HEK293 (cell line): ENCODE data around the gene SBF2.

ENCODE experiments used
- ZNF530 ChIP-seq: fragments of 450-650 bp; formaldehyde crosslinking; IDR thresholded peaks from 2 replicates; pipeline ENCODE4 v1.5.1; 2016; ENCODE audit warnings: low read depth, missing biosample characterization, missing genetic modification characterization
- ZNF707 ChIP-seq: fragments of 450-650 bp; formaldehyde crosslinking; IDR thresholded peaks from 2 replicates; pipeline ENCODE4 v1.5.1; 2016; ENCODE audit warnings: missing biosample characterization, missing genetic modification characterization
- ZNF776 ChIP-seq: fragments of 450-650 bp; formaldehyde crosslinking; IDR thresholded peaks from 2 replicates; pipeline ENCODE4 v1.5.0; 2017; ENCODE audit warnings: missing biosample characterization, missing genetic modification characterization, borderline replicate concordance
- TF ChIP-seq, protein P1 (sequence below): fragments of 450-650 bp; formaldehyde crosslinking; IDR thresholded peaks from 2 replicates; pipeline ENCODE4 v1.5.1; 2016; ENCODE audit warnings: missing biosample characterization, missing genetic modification characterization
- TF ChIP-seq, protein P2 (sequence below): fragments of 450-650 bp; formaldehyde crosslinking; IDR thresholded peaks from 2 replicates; pipeline ENCODE4 v1.5.1; 2016; ENCODE audit warnings: missing biosample characterization, missing genetic modification characterization
- TF ChIP-seq, protein P3 (sequence below): sonication (generic); formaldehyde crosslinking; IDR thresholded peaks from 2 replicates; pipeline ENCODE4 v1.8.1; 2022; ENCODE audit warnings: mild to moderate bottlenecking, moderate library complexity, missing genetic modification reagents

DNA sequence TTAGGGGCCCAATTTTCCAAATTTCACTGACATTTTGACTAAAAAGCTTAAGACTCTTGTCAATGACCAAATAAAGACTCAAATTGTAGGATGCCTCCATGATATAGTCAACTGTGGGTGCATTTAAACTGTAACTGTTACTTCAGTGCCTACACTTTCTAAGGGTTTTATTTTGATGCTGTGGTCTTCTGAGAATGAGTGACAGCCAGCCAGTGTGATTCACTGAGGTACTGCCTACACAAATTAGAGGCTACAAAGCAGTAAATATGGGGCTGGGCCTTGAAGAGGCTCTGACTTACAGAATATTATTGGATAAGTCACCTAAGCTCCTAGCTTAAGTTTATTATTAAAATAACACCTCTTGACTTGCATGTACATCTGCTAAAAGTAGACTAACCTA, 419.6 kb downstream of the SBF2 start:
- TF ChIP-seq ZNF707 (tag by site-specific recombination) (no peak), ZNF776 (tag by site-specific recombination) (no peak), ZNF530 (no peak)
- TF ChIP-seq, protein P1, sequence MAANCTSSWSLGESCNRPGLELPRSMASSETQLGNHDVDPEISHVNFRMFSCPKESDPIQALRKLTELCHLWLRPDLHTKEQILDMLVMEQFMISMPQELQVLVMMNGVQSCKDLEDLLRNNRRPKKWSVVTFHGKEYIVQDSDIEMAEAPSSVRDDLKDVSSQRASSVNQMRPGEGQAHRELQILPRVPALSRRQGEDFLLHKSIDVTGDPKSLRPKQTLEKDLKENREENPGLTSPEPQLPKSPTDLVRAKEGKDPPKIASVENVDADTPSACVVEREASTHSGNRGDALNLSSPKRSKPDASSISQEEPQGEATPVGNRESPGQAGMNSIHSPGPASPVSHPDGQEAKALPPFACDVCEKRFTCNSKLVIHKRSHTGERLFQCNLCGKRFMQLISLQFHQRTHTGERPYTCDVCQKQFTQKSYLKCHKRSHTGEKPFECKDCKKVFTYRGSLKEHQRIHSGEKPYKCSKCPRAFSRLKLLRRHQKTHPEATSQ (tag by site-specific recombination), result no peak
- TF ChIP-seq, protein P2, sequence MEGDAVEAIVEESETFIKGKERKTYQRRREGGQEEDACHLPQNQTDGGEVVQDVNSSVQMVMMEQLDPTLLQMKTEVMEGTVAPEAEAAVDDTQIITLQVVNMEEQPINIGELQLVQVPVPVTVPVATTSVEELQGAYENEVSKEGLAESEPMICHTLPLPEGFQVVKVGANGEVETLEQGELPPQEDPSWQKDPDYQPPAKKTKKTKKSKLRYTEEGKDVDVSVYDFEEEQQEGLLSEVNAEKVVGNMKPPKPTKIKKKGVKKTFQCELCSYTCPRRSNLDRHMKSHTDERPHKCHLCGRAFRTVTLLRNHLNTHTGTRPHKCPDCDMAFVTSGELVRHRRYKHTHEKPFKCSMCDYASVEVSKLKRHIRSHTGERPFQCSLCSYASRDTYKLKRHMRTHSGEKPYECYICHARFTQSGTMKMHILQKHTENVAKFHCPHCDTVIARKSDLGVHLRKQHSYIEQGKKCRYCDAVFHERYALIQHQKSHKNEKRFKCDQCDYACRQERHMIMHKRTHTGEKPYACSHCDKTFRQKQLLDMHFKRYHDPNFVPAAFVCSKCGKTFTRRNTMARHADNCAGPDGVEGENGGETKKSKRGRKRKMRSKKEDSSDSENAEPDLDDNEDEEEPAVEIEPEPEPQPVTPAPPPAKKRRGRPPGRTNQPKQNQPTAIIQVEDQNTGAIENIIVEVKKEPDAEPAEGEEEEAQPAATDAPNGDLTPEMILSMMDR (tag by site-specific recombination), result no peak
- TF ChIP-seq, protein P3, sequence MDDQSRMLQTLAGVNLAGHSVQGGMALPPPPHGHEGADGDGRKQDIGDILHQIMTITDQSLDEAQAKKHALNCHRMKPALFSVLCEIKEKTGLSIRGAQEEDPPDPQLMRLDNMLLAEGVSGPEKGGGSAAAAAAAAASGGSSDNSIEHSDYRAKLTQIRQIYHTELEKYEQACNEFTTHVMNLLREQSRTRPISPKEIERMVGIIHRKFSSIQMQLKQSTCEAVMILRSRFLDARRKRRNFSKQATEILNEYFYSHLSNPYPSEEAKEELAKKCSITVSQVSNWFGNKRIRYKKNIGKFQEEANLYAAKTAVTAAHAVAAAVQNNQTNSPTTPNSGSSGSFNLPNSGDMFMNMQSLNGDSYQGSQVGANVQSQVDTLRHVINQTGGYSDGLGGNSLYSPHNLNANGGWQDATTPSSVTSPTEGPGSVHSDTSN, result no peak
